ENCODE data around the gene PLEKHA5.

The PLEKHA5 gene

GRCh38 chr12:19230896-19231295, 101.4 kb downstream of the PLEKHA5 start:
- no peak for DNase-seq (ENCODE audit: low read depth)
- H3K4me3 ChIP-seq (replicated peaks; ENCODE audit: low read depth, low read length), result no peak overlapping the region
- TF ChIP-seq, protein P1, sequence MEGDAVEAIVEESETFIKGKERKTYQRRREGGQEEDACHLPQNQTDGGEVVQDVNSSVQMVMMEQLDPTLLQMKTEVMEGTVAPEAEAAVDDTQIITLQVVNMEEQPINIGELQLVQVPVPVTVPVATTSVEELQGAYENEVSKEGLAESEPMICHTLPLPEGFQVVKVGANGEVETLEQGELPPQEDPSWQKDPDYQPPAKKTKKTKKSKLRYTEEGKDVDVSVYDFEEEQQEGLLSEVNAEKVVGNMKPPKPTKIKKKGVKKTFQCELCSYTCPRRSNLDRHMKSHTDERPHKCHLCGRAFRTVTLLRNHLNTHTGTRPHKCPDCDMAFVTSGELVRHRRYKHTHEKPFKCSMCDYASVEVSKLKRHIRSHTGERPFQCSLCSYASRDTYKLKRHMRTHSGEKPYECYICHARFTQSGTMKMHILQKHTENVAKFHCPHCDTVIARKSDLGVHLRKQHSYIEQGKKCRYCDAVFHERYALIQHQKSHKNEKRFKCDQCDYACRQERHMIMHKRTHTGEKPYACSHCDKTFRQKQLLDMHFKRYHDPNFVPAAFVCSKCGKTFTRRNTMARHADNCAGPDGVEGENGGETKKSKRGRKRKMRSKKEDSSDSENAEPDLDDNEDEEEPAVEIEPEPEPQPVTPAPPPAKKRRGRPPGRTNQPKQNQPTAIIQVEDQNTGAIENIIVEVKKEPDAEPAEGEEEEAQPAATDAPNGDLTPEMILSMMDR (IDR thresholded peaks at IDR 0.05; ENCODE audit: low read length, missing control alignments), result no peak

GRCh38 chr12:19234171-19234704, 104.7 kb downstream of the PLEKHA5 start:
- DNase-seq (ENCODE audit: low read depth), result peak; percentile 65
- TF ChIP-seq, protein P1 (IDR thresholded peaks at IDR 0.05; ENCODE audit: low read length, missing control alignments), result no peak
- no peak overlapping the region for H3K4me3 ChIP-seq (replicated peaks; ENCODE audit: low read depth, low read length)

- TF ChIP-seq, protein P1 (IDR thresholded peaks at IDR 0.05; ENCODE audit: low read length, missing control alignments), result no peak
- no peak overlapping the region for H3K4me3 ChIP-seq (replicated peaks; ENCODE audit: low read depth, low read length)
- peak; percentile 60 for DNase-seq (ENCODE audit: low read depth)
Observed at GRCh38 chr12:19234981-19235871, 105.7 kb downstream of the PLEKHA5 start.

DNA sequence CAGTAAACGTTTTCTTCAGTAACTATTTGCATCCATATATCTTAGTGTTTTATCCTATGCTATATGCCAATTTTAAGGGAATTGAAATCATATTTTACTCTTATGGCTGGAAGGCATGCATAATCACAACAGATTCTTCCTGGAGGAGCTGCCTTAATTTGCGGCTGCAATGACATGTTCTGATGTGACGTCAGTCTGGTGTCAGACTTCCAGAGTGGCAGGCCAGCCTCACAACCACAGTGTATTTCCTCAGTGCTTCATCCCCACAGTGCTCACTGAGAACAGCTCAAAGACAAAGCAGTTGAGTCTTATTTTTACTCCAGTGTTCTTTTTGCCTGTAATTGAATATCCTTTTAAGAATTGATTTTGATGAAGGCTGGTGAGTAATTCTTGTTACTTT, 107.1 kb downstream of the PLEKHA5 start:
- DNase-seq (ENCODE audit: low read depth), result peak; percentile 65
- no peak overlapping the region for H3K4me3 ChIP-seq (replicated peaks; ENCODE audit: low read depth, low read length)

DNA sequence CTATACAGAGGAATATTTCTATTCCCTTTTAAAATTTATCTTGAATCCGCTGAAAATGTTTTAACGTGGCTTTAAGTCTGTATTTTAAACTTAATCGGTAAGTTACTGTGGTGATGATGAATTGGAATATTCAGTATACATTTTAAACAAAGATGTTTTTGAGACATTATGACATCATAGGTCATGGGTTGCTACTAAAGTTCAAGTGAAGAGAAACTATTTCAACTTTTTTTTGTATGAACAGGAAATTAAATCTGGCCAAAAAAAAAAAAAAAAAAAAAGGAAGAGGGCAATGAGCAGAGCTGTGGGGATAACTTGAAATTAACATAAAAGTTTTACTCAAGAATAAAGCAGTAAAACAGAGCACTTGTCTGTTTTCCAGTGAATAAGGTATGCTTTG, 109.0 kb downstream of the PLEKHA5 start:
- H3K4me3 ChIP-seq (replicated peaks; ENCODE audit: low read depth, low read length), result no peak overlapping the region
- no peak for DNase-seq (ENCODE audit: low read depth)
- TF ChIP-seq, protein P1 (IDR thresholded peaks at IDR 0.05; ENCODE audit: low read length, missing control alignments), result no peak

More for the DNA sequence above, 107.1 kb downstream of the PLEKHA5 start:
- TF ChIP-seq, protein P1 (IDR thresholded peaks at IDR 0.05; ENCODE audit: low read length, missing control alignments), result no peak

DNA sequence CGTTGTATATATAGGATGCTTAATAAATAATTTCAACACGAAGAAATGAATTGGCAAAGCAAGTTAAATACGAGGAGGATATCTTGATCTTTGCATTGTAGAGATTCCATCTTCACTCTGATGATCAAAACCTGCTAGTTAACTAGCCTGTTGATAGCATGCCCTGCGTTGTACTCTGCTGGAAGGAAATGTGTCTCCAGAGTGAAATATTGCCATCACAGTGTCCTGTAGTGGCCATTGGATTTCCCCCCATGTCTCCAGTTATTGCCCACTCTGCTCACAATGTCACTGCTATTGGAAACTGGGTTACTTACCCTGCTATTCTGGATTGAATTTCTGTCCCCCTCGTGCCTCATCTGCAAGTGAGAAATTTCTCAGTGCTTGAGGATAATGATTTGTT, 109.6 kb downstream of the PLEKHA5 start:
- H3K4me3 ChIP-seq (replicated peaks; ENCODE audit: low read depth, low read length), result no peak overlapping the region
- DNase-seq (ENCODE audit: low read depth), result no peak
- TF ChIP-seq, protein P1 (IDR thresholded peaks at IDR 0.05; ENCODE audit: low read length, missing control alignments), result no peak
